GM18909 (cell line): ENCODE results near the gene GHRH.

ENCODE experiments used
- ATAC-seq: cut with Tn5 transposase; IDR thresholded peaks from one replicate; pipeline ENCODE4 v1.9.1; 2021; ENCODE audit warnings: mild to moderate bottlenecking; ENCODE audit not compliant: unreplicated experiment, poor library complexity

Gene GHRH

GRCh38 chr20:37266940-37267666 is 5.5 kb upstream of the GHRH start:
- ATAC-seq = no peak

GRCh38 chr20:37265152-37265551 is 3.5 kb upstream of the GHRH start:
- ATAC-seq = no peak

DNA sequence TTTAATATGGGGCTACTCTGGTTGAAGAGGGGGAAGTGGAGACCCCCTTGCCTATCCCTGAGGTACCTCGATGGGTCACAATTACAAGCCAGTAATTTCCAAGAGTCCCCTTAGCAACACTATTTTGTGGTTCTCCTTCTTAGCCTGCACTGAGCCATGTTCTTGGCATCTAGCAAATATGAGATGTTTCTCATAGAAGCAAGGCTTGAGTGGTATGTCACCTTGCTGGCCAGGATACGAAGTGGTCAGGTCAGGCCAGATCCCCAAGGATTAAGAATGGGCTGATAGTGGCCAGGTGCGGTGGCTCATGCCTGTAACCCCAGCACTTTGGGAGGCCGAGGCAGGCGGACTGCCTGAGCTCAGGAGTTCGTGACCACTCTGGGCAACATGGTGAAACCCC is 2.1 kb upstream of the GHRH start:
- ATAC-seq = no peak

DNA sequence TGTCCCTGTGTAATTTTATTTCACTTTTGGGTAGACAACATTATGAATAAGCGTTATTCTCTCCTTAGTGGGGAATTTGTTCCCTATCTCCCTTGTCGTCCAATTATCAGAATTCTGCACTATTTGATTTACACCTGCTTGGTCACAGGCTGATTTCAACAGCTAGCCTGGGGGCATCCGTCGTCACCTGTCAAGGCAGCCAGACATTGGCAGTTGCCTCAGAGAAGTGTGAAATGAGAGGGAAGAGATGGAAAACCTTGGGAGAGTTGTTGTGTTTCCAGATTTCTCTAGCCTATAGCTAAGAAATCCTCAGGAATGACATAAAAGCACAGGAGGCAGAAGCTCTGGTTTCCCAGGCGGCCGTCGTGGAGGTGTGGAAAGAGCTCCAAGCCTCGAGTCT is 891 bp upstream of the GHRH start:
- ATAC-seq = no peak

- no peak for ATAC-seq
These were observed 691 bp downstream of the GHRH start for GRCh38 chr20:37260923-37261322.

GRCh38 chr20:37259865-37260264 is 1.7 kb downstream of the GHRH start:
- no peak for ATAC-seq

DNA sequence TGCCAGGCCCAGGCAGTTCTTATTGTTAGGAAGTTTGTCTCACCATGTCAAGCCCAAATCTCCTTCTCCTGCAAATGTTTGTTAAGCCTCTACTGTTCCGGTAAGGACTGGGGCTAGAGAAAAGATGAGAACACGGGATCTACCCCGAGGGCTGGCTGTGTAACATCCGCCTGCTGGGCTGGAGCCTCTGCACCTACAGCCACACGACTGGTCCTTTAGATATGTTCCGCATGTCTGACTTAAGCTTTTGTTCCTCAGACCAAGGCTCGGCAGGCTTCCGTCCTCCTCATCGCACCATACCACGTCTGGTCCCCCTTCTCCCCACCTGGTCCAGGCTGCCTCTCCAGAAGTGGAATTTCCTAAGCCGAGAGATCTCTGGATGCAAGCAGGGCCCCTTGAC is 2.6 kb downstream of the GHRH start:
- no peak for ATAC-seq

- ATAC-seq = no peak
These were observed 3.6 kb downstream of the GHRH start for GRCh38 chr20:37257988-37258387.

DNA sequence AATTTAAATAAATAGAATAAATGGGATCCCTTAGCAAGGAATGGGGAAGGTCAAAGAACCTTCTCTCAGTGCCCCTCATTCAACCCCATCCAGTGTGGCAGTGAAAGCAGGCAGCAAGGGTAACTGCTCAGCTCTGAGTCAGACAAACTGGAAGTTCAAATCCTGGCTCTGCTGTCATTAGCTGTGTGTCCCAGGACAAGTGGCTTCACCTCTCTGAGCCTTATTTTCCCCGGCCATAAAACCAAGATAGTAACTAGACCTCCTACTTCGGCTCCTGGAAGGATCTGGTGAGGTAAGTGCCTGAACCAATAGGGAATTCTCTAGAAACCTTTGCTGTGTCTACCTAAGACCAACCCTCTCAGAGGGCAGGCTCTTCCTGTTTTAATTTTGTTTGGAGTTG is 4.1 kb downstream of the GHRH start:
- ATAC-seq = no peak

DNA sequence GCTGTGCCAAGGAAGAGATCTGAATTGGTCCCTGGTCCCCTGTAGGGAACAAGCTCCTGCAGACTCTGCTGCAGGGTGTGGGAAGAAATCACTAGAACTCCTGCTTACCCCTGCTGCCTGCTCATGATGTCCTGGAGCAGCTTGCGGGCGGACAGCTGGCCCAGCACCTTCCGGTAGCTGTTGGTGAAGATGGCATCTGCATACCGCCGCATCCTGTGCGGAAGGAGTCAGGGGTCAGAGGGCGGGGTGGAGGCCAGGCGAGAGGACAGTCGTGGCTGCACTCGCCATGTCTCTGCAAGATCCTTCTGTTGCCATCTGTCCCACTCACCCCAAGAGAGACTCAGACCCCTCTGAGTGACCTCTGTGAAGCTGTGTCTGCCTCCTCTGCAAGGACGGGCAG is 5.3 kb downstream of the GHRH start:
- no peak for ATAC-seq

- no peak for ATAC-seq
These were observed 7.3 kb downstream of the GHRH start for GRCh38 chr20:37254114-37254878.

DNA sequence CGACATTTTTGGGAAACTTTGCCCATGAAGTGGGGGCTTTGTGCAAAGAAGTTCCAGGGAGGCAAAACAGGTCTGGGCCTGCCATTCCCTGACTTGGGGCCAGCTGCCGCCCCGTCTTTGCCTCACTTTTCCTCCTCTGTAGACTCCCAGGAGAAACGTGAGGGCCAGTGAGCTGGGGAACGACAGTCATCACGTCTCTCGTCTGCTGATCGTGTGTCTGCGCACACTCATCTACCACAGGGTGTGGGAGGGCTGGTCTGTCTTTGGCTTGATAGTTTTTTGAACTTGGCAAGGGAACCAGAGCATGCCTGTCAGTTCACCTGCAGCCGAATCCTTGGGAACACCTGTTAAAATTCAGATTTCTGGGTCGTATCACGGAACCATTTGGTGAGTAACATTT is 8.5 kb downstream of the GHRH start:
- ATAC-seq = no peak

GRCh38 chr20:37251825-37252477 is 9.7 kb downstream of the GHRH start:
- ATAC-seq = no peak

DNA sequence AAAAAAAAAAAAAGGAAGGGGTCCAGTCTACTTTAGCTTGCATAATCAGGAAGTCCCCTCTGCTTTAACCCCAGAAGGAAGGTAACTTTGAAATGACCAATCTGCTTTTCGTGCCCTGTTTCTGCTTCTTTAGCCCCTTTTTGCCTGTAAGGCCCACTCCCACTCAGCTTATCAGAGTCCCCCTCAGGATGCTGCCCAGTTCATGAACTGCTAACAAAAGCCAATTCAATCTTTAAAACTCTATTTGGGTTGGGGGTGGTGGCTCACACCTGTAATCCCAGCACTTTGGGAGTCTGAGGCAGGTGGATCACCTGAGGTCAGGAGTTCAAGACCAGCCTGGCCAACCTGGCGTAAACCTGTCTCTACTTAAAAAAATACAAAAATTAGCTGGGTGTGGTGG is 12.3 kb downstream of the GHRH start:
- ATAC-seq = no peak

DNA sequence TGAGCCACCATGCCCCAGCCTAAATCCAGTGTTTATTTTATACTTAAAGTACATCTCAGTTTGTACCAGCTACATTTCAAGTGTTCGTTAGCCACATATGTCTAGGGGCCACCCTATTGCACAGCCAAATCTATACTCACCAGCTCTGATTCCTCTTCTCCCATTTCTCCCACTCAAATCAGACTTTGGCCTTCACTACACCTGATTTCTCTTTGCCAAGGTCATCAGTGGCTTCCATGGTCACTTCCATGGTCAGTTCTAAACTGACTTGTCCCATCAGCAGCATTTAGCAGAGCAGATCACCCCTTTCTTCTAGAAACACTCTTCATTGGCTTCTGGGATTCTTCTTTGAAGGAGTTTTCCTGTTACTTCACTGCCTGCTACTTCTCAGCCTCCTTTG is 14.1 kb downstream of the GHRH start:
- no peak for ATAC-seq

DNA sequence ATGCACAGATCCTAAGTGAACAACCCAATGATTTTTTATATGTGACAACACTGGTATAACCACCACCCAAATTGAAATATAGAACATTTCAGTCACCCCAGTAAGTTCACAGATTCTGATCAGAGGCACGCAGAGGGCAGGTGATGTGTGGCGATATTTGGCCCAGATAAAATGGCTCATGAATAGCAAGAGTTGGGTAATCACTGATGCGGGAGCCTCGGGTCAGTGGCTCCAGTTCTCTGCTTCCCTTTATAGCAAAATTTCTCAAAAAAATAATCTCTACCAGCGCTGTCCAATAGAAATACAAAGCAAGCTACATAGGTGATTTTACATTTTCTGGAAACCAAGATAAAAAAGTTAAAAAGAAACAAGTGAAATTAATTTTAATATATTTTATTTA is 14.9 kb downstream of the GHRH start:
- no peak for ATAC-seq

- ATAC-seq = no peak
These were observed 16.1 kb downstream of the GHRH start for GRCh38 chr20:37245216-37246150.

GRCh38 chr20:37244572-37244957 is 17.0 kb downstream of the GHRH start:
- ATAC-seq = no peak

DNA sequence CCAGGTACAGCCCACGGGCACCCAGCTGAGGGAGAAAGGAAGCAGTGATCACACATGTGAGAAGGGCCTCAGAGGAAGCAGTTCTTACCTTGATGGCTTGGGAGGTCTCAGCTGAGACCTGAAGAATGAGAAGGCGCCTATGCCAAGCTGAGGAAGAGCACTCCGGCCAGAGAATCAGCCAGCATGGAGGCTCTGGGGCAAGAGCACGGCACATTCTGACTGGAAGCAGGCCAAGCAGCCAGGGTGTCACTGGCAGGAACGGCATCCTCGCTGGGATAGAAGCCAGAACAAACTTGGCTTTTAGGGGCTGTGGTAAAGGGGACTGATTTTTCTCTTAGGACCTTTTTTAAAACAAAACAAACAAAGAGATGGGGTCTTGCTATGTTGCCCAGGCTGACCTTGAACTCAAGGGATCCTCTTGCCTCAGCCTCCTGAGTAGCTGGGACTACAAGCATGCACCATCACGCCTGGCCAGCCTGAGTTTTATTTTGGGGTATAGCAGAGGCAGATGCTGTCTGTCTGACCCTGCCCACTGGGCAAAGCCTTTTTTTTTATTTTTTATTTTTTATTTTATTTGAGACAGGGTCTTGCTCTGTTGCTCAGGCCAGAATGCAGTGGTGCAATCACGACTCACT is 17.6 kb downstream of the GHRH start:
- ATAC-seq = no peak
